Stimulated activated CD4-positive, alpha-beta T cell treated with anti-CD3 and anti-CD28 coated beads, Interleukin-2, amount 100 ng/mL, for 48 hours (primary cell): Measurements from ENCODE around the gene ACAP2.
A peak's percentile ranks its signal among the peaks of the same experiment; 100 is the strongest.

Experiments used
- DNase-seq, 2 donors: peaks; one replicate each; pipeline ENCODE4 v3.0.0-alpha.2; 2020

ACAP2 gene

GRCh38 chr3:195284842-195285241 lies 158.0 kb downstream of the ACAP2 start:
- DNase-seq: no peak

GRCh38 chr3:195282961-195283360 lies 159.9 kb downstream of the ACAP2 start:
- DNase-seq: no peak

GRCh38 chr3:195274259-195274966 lies 168.4 kb downstream of the ACAP2 start:
- no peak for DNase-seq

- DNase-seq: peak; percentile 86 to 91
These were observed 171.2 kb downstream of the ACAP2 start for GRCh38 chr3:195271410-195272243.

GRCh38 chr3:195270817-195271409 lies 171.9 kb downstream of the ACAP2 start, which contains the start of gene XXYLT1:
XXYLT1 (minus strand) TSS chr3:195271159; CDS start chr3:195271058, 101 bp downstream.
- DNase-seq: peak; percentile 81 to 88

GRCh38 chr3:195270079-195270816 lies 172.6 kb downstream of the ACAP2 start:
- peak; percentile 30 to 32 for DNase-seq

GRCh38 chr3:195269375-195270078 lies 173.3 kb downstream of the ACAP2 start:
- DNase-seq: no peak

GRCh38 chr3:195268576-195269309 lies 174.1 kb downstream of the ACAP2 start:
- DNase-seq: no peak

- DNase-seq: no peak
These were observed 175.7 kb downstream of the ACAP2 start for GRCh38 chr3:195267096-195267495.

- no peak for DNase-seq
These were observed 176.4 kb downstream of the ACAP2 start for GRCh38 chr3:195266428-195266827.

GRCh38 chr3:195265363-195265976 lies 177.3 kb downstream of the ACAP2 start:
- no peak for DNase-seq

- no peak for DNase-seq
These were observed 178.8 kb downstream of the ACAP2 start for GRCh38 chr3:195263925-195264600.

- DNase-seq: no peak
These were observed 179.5 kb downstream of the ACAP2 start for GRCh38 chr3:195263193-195263924.

GRCh38 chr3:195261925-195262324 lies 180.9 kb downstream of the ACAP2 start:
- no peak for DNase-seq

- DNase-seq: no peak
These were observed 182.4 kb downstream of the ACAP2 start for GRCh38 chr3:195260280-195260905.

GRCh38 chr3:195259475-195260279 lies 183.1 kb downstream of the ACAP2 start:
- DNase-seq: peak; percentile 80 to 83

GRCh38 chr3:195259154-195259474 lies 183.7 kb downstream of the ACAP2 start:
- DNase-seq: no peak

- DNase-seq: no peak
These were observed 184.2 kb downstream of the ACAP2 start for GRCh38 chr3:195258449-195259153.
